Kidney (tissue), 14 donors: ENCODE measurements around the gene ING5. TPM values are rescaled to one million over a fixed set of nuclear protein-coding genes. Genes with fewer than 3 reads are reported as not detected.

Experiments
- DNase-seq, 5 donors: peaks; one replicate each; pipeline ENCODE4 v3.0.0-alpha.2; 2013 to 2020
- FAIRE-seq: peaks from 2 replicates; lab custom pipeline; 2012; peaks lifted over from hg19 to GRCh38; lab: Jason Lieb, UNC
- H3K27ac ChIP-seq, 2 donors: one replicate each; pipeline ENCODE4 v1.7.0; 2013; ENCODE audit warnings: low read depth in 2 of 2, low read length in 2 of 2, inconsistent platforms in 1 of 2
- H3K27me3 ChIP-seq: one replicate; pipeline ENCODE4 v1.7.1; 2013; ENCODE audit warnings: low read length, inconsistent platforms; ENCODE audit not compliant: control insufficient read depth, insufficient read depth
- H3K36me3 ChIP-seq, 3 donors: one replicate each; pipeline versions ENCODE4 v1.7.0 to v1.7.1; 2013; ENCODE audit warnings: low read length in 3 of 3, control low read depth in 1 of 3, inconsistent platforms in 1 of 3; ENCODE audit not compliant: insufficient read depth in 3 of 3, control insufficient read depth in 2 of 3
- H3K4me1 ChIP-seq, 3 donors: one replicate each; pipeline versions ENCODE4 v1.7.0 to v1.7.1; 2013; ENCODE audit warnings: low read length in 3 of 3, inconsistent platforms in 1 of 3, low read depth in 1 of 3; ENCODE audit not compliant: control insufficient read depth in 2 of 3, insufficient read depth in 2 of 3
- H3K4me3 ChIP-seq, 3 donors: one replicate each; pipeline versions ENCODE4 v1.7.0 to v1.8.1; 2013; ENCODE audit warnings: low read length in 3 of 3, control low read depth in 1 of 3, inconsistent platforms in 1 of 3
- H3K9ac ChIP-seq, 3 donors: one replicate each; pipeline versions ENCODE4 v1.7.0 to v1.7.1; 2013; ENCODE audit warnings: low read length in 3 of 3, control low read depth in 1 of 3, inconsistent platforms in 1 of 3
- H3K9me3 ChIP-seq, 3 donors: one replicate each; pipeline versions ENCODE4 v1.7.0 to v1.7.1; 2013; ENCODE audit warnings: low read length in 3 of 3, control low read depth in 1 of 3, inconsistent platforms in 1 of 3; ENCODE audit not compliant: control insufficient read depth in 2 of 3, insufficient read depth in 1 of 3
- intact Hi-C: fragments of 100-400 bp; cut with DNase I; formaldehyde crosslinking; loops from one replicate; pipeline ENCODE4 v1.11.1; 2022
- polyA plus RNA-seq: library from polyadenylated mRNA; stranded (reverse); fragments of 350-450 nt; fragmentation: Illumina TruSeq; extraction: RNeasy Lipid Tissue Mini Kit (QIAGEN cat#74804); gene quantifications from one replicate; pipeline ENCODE4 v1.2.3, GENCODE V29; 2014; ENCODE audit warnings: low read depth, low replicate concordance; ENCODE audit not compliant: insufficient read depth
- total RNA-seq: library from RNA; stranded (reverse); fragmentation: NEBNext Ultra II Directional; extraction: Animal tissue kit (Norgen Biotek cat#: 25700); gene quantifications from one replicate; pipeline ENCODE4 v1.2.1, GENCODE V29; 2021
- TF ChIP-seq, protein P1 (sequence below): IDR thresholded peaks from 3 replicates; pipeline ENCODE4 v1.5.1; 2012; ENCODE audit warnings: mild to moderate bottlenecking, moderate library complexity, borderline replicate concordance; ENCODE audit not compliant: insufficient read depth; ENCODE audit errors: extremely low read depth
- donor health status: control.
- donor health status: control.
- donor health status: control.
- donor health status: control.
- donor health status: control.
- donor health status: DM: yes; HTN: yes; CAD: no.
- donor health status: Normal renal cell carcinoma (clear cell type).

ING5 gene
- total and polyA plus RNA-seq, 2 donors from 2014 or later, result 27.3 to 37.7 TPM

DNA sequence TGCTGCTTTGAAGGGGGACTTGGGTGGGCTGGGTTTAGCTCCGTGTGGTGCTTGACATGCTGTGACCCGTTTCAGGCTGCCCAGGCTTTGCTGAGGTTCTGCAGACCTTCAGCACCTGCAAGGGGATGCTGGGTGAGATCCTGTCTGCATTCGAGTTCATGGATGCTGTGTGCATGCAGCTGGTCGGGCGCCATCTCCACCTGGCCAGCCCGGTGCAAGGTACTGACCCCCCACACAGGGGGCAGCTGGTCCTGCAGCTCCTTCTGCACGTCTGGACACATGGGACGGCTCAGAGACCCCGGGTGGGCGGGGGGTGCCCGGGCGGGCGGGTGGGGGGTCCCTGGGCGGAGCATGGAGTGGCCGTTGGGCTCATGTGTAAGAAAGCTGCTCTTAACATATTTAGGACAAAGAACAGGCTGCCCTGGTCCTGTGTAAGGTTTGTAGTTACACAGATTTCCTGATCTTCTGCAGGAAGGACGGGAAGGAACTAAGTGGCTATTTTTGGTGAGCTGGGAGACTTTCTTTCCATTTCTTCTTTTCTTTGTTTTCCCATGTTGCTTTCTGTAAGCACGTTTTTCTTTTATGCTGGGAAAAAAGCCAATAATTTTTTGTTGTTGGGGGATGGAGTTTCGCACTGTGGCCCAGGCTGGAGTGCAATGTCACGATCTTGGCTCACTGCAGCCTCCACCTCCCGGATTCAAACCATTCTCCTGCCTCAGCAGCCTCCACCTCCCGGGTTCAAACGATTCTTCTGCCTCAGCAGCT is 48.4 kb downstream of the ING5 start:
- peaks cover 0 to 20% (median 12%) of the 10 kb centered on the region in 3 donors for H3K36me3 ChIP-seq
- DNase-seq, result peak in 1 of 5 donors; percentile 21
- no peak for FAIRE-seq
- no peaks in the 10 kb centered on the region for H3K27me3 ChIP-seq
- no peak overlapping the region for H3K9ac ChIP-seq
- H3K4me3 ChIP-seq, result no peak overlapping the region
- peaks cover 0 to 3% (median 0%) of the 10 kb centered on the region in 3 donors for H3K4me1 ChIP-seq
- TF ChIP-seq, protein P1, sequence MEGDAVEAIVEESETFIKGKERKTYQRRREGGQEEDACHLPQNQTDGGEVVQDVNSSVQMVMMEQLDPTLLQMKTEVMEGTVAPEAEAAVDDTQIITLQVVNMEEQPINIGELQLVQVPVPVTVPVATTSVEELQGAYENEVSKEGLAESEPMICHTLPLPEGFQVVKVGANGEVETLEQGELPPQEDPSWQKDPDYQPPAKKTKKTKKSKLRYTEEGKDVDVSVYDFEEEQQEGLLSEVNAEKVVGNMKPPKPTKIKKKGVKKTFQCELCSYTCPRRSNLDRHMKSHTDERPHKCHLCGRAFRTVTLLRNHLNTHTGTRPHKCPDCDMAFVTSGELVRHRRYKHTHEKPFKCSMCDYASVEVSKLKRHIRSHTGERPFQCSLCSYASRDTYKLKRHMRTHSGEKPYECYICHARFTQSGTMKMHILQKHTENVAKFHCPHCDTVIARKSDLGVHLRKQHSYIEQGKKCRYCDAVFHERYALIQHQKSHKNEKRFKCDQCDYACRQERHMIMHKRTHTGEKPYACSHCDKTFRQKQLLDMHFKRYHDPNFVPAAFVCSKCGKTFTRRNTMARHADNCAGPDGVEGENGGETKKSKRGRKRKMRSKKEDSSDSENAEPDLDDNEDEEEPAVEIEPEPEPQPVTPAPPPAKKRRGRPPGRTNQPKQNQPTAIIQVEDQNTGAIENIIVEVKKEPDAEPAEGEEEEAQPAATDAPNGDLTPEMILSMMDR, result no peak
- intact Hi-C loops, result no loop called here
- H3K9me3 ChIP-seq, result no peaks in the 10 kb centered on the region
- no peak overlapping the region for H3K27ac ChIP-seq

DNA sequence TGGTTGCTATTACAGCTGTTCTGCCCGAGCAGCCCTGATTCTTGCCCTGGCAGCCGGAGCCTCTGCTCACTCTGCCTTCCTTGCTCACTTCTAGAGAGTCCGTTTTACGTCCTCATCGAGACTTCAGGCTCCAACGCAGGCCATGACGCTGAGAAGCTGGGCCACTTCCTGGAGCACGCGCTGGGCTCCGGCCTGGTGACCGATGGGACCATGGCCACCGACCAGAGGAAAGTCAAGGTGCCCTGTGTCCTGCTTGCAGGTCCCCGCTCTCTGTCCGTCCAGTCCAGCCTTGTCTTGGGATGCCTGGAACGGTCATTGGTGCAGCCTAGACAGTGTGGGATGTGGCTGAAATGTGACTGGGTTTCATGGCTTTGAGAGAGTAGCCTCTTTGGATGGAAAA is 49.3 kb downstream of the ING5 start:
- intact Hi-C loops, result no loop called here
- Histone ChIP-seq H3K27me3 (no peaks in the 10 kb centered on the region), H3K4me1 (peaks cover 0 to 3% (median 0%) of the 10 kb centered on the region in 3 donors), H3K36me3 (peaks cover 0 to 17% (median 12%) of the 10 kb centered on the region in 3 donors), H3K27ac (no peak overlapping the region), H3K9ac (no peak overlapping the region), H3K4me3 (no peak overlapping the region), H3K9me3 (no peaks in the 10 kb centered on the region)
- DNase-seq (no peak), FAIRE-seq (no peak)
- TF ChIP-seq, protein P1, result no peak

DNA sequence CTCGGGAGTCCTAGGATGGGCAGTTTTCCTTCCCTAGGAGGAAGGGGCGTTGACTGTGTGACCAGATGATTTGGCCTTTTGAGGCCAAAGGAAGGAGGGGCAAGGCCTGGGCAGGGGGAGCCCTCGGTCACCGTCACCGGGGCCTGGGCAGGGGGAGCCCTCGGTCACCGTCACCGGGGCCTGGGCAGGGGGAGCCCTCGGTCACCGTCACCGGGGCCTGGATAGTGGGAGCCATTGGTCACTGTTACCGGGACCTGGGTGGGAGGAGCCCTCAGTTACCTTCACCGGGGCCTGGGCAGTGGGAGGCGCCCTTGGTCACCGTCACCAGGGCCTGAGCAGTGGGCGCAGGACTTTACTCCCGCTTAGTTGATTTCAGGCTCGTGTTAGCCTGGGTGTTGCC is 49.9 kb downstream of the ING5 start:
- Histone ChIP-seq H3K4me3 (no peak overlapping the region), H3K4me1 (peaks cover 0 to 3% (median 0%) of the 10 kb centered on the region in 3 donors), H3K9me3 (no peaks in the 10 kb centered on the region), H3K27ac (no peak overlapping the region), H3K27me3 (no peaks in the 10 kb centered on the region), H3K9ac (no peak overlapping the region), H3K36me3 (peaks cover 0 to 19% (median 12%) of the 10 kb centered on the region in 3 donors)
- intact Hi-C loops, result no loop called here
- no peak for FAIRE-seq
- DNase-seq, result no peak
- TF ChIP-seq, protein P1, result no peak
